Prostate gland (tissue), 2 donors: ENCODE results near the gene UNC79.

ENCODE experiments used
- POLR2A ChIP-seq: fragments of 450-650 bp; IDR thresholded peaks from one replicate; pipeline ENCODE4 v1.6.1; 2016; ENCODE audit warnings: antibody characterized with exemption, mild to moderate bottlenecking
- TF ChIP-seq, protein P1 (sequence below), 4 experiments: fragments of 200-600 bp in 2 of 4; fragments of 450-650 bp in 2 of 4; sonication (generic) in 2 of 4; IDR thresholded peaks; 1 replicate in 3 of 4; 2 replicates in 1 of 4; pipeline ENCODE4 v1.5.1; 2016 to 2019; ENCODE audit warnings: antibody characterized with exemption in 4 of 4, mild to moderate bottlenecking in 2 of 4, moderate library complexity in 2 of 4

DNA sequence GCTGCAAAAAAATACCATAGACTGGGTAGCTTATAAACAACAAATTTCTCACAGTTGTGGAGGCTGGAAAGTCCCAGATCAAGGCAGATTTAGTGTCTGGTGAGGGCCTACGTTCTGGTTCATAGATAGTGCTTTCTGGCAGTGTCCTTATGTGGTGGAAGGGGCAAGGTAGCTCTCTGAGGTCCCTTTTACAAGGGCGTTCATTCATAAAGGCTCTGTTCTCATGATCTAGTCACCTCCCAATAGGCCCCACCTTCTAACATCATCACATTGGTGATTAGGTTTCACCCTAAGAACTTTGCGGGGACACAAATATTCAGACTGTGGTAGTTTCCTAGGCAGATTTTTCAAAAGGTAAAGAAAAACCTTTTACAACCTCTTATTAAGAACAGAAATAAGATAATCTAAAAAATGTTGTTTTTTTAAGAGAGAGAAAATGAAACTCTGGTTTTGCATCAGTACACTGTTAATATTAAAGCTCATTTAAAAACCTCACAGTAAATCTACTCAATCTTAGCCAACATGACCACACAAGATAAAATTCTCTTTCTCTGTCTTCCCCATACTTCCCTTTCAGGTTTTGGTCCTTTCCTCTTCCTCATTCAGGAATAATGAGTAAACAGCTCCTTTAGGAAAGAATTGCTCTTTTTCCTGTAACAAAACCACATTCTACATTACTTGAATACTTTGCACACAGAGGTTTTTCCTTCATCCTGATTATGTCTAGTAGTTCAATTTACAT, 117.5 kb downstream of the UNC79 start:
- TF ChIP-seq, protein P1, sequence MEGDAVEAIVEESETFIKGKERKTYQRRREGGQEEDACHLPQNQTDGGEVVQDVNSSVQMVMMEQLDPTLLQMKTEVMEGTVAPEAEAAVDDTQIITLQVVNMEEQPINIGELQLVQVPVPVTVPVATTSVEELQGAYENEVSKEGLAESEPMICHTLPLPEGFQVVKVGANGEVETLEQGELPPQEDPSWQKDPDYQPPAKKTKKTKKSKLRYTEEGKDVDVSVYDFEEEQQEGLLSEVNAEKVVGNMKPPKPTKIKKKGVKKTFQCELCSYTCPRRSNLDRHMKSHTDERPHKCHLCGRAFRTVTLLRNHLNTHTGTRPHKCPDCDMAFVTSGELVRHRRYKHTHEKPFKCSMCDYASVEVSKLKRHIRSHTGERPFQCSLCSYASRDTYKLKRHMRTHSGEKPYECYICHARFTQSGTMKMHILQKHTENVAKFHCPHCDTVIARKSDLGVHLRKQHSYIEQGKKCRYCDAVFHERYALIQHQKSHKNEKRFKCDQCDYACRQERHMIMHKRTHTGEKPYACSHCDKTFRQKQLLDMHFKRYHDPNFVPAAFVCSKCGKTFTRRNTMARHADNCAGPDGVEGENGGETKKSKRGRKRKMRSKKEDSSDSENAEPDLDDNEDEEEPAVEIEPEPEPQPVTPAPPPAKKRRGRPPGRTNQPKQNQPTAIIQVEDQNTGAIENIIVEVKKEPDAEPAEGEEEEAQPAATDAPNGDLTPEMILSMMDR (IDR thresholded peaks at IDR 0.05): no peak
- TF ChIP-seq POLR2A: no peak
